ENCODE results near the gene GPR171.

GRCh38 chr3:151206201-151206600 is 3.2 kb upstream of the GPR171 start:
- no peak for TF ChIP-seq EZH2 (IDR thresholded peaks at IDR 0.05)
- TF ChIP-seq CTCF (IDR thresholded peaks at IDR 0.05), result no peak
- TF ChIP-seq EZH2phosphoT487 (IDR thresholded peaks at IDR 0.05), result no peak
